Hippocampal formation (tissue), 2 donors: ENCODE results near the gene ZNF618.
A peak's percentile ranks its signal among the peaks of the same experiment; 100 is the strongest.

Source experiments
- DNase-seq, 2 donors: peaks; one replicate each; lab custom pipeline; 2025; lab: John Stamatoyannopoulos, UW

Gene ZNF618, protein sequence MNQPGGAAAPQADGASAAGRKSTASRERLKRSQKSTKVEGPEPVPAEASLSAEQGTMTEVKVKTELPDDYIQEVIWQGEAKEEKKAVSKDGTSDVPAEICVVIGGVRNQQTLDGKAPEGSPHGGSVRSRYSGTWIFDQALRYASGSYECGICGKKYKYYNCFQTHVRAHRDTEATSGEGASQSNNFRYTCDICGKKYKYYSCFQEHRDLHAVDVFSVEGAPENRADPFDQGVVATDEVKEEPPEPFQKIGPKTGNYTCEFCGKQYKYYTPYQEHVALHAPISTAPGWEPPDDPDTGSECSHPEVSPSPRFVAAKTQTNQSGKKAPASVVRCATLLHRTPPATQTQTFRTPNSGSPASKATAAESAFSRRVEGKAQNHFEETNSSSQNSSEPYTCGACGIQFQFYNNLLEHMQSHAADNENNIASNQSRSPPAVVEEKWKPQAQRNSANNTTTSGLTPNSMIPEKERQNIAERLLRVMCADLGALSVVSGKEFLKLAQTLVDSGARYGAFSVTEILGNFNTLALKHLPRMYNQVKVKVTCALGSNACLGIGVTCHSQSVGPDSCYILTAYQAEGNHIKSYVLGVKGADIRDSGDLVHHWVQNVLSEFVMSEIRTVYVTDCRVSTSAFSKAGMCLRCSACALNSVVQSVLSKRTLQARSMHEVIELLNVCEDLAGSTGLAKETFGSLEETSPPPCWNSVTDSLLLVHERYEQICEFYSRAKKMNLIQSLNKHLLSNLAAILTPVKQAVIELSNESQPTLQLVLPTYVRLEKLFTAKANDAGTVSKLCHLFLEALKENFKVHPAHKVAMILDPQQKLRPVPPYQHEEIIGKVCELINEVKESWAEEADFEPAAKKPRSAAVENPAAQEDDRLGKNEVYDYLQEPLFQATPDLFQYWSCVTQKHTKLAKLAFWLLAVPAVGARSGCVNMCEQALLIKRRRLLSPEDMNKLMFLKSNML

GRCh38 chr9:113876151-113876992, at the start of gene ZNF618:
ZNF618 (plus strand) TSS chr9:113876309; CDS start chr9:113876381, 72 bp downstream.
- DNase-seq = peak; percentile 24 to 55

DNA sequence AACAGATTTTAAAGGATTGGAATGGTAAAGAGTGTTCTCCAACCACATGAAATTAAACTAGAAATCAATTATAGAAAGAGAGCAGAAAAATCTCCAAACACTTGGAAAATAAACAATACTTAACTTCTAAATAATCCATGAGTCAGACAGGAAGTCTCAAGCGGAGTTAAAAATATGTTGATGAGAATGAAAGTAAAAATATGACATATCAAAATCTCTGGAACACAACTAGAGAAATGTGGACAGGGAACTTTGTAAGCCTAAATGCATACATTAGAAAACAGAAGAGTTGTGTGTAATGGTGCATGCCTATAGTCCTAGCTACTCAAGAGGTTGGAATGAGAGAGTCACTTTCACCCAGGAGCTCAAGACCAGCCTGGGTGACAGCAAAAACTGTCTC, 47.9 kb upstream of the ZNF618 start:
- DNase-seq = no peak

DNA sequence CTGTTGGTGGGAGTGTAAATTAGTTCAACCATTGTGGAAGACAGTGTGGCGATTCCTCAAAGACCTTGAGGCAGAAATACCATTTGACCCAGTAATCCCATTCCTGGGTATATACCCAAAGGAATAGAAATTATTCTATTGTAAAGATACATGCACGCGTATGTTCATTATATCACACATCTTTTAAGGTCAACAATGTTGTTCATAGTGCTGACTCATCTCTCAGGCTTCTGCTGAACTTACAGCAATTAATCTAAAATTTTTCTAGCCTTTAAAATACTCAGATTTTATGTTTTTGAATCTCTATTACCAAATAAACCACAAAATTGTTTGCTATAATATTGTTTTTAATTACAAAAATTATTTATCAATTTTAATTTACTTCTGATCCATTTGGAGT, 38.8 kb upstream of the ZNF618 start:
- no peak for DNase-seq

DNA sequence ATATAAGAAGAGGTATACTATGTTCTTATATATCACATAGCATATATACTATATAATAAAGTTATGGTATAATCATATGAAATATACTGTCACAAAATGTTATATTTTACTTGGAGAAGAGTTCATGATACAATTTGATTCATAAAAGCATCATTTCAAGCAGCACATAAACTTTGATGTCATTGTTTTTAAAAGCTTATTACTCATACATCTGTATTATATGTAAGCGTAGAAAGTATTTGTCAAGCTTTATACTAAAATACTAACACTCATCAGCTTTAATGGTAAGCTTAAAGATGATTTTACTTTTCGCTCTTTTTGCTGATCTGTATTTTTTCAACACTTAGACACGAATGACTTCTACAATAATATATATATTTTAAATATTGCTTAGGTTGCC, 34.0 kb upstream of the ZNF618 start:
- no peak for DNase-seq

DNA sequence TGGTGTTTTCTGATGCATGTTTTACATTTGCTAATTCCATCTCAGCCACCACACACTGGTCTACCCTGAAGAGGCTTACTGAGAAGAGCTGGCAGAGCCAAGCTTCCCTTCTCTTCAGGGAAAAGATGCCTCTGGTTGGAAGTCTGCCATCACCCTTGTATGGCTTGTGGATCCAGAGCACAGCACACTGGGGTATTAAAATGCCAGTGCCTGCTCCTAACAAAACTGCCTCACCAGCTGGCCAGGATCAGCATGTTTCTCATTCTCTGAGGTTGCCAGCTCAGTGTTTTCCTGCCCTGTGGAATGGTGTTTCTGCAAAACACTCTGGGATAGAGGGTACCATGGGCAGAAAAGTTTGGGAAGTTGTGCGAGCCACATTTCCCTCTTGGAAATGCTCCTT, 31.6 kb upstream of the ZNF618 start:
- DNase-seq = no peak

GRCh38 chr9:113851359-113851758, 24.8 kb upstream of the ZNF618 start:
- DNase-seq = no peak

DNA sequence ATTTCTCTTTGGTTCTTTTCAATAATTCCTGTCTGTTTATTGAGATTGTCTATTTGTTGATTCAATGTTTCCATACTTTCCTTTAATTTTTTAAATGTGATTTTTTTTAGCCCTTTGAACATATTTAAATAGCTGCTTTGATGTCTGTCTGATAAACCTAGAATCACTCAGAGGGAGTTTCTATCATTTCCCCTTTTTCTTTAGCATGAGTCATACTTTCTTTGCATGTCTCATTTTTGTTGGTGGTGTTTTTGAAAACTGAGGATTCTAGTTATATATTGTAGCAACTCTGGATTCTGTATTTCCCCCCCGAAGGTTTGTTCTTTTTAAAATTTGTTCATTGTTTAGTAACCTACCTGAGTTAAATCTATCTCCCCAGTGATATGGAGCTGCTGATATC, 24.2 kb upstream of the ZNF618 start:
- DNase-seq = no peak

DNA sequence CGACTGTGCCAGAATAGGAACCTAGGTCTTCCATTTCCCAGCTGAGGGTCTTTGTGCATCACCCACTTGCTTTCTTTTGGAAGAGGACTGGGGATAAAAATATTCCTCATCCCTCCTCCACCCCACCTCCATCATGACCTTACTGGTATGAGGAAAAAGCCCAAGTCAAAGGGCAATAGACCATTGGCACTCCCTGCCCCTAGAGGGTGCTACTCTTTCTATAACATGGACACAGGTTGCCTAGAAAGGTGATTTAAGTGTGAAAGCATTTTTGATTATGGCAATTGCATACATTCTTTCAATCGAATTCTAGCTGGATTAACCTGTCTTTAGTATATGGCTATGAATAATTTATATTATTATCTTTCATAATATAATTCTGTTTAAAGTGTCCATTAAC, 22.8 kb upstream of the ZNF618 start:
- no peak for DNase-seq

- no peak for DNase-seq
Measured at GRCh38 chr9:113854310-113854709, 21.8 kb upstream of the ZNF618 start.

- DNase-seq = peak; percentile 6 to 11
Measured at GRCh38 chr9:113857875-113858274, 18.2 kb upstream of the ZNF618 start.

- DNase-seq = no peak
Measured at GRCh38 chr9:113858282-113858681, 17.8 kb upstream of the ZNF618 start.

- no peak for DNase-seq
Measured at GRCh38 chr9:113863345-113863744, 12.8 kb upstream of the ZNF618 start.

DNA sequence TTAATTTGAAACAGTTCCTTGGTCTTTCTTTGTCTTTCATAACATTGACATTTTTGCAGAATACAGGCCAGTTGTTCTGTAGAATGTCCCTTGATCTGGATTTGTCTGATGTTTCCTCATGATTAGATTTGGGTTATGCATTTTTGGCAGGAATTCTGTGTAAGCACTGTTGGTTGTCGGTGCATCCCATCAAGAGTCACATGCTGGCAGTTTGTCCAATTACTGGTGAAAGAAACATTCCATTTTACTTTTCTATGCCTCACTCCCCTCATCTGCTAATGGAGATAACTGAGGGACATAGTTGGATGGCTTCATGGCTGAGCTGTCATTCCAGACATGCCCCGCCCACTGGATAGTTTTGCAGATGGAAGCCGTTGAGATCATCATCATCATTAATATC, 7.6 kb upstream of the ZNF618 start:
- no peak for DNase-seq

DNA sequence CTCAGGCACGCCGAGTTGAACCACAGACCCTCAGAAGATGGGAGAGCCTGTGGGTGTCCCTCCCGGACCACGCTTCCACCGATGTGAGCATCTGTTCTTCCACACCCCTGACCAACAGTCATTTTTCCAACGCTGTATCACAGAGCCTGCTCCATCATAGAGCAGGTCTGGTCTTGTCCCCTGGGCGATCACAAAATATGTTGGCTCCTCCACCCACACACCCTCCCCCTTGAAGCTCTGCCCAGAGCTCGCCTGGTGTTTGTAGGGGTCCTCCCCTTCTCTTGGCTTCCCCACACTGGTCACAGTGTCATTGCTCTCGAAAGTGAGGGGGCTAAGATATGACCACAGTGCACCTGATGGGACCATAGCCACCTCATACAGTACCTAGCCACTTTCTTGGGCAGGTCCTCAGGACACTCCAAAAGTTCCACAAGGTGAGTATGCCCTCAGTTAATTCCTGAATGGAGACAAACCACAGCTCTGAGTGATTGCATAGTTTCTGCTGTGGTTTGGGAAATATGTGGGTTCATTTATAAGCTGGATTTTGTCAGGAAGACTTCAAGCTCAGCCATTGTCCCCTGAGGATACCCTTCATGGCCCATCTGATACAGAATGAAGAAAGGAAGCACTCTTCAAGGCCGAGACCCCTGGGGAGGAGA, 3.5 kb upstream of the ZNF618 start:
- DNase-seq = no peak

GRCh38 chr9:113873446-113873845, 2.7 kb upstream of the ZNF618 start:
- DNase-seq = no peak

DNA sequence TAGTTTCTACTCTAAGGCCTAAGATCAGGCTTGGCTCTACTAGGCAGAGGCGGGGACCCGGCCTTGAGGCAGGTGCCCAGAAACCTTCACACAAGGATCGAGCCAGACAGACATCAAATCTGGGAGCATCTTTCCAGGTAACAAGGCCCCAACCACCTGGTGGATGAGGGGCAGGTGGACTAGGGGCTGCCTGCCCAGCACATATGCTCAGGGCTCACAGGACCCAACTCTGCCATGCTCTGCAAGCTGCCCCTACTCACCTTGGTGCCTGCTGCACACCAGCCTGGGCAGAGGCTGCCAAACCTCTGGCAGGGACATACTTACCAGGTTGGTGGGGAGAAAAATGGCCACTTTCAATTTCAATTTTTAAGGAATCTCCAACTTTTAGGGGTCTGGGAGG, 2.2 kb upstream of the ZNF618 start:
- no peak for DNase-seq

DNA sequence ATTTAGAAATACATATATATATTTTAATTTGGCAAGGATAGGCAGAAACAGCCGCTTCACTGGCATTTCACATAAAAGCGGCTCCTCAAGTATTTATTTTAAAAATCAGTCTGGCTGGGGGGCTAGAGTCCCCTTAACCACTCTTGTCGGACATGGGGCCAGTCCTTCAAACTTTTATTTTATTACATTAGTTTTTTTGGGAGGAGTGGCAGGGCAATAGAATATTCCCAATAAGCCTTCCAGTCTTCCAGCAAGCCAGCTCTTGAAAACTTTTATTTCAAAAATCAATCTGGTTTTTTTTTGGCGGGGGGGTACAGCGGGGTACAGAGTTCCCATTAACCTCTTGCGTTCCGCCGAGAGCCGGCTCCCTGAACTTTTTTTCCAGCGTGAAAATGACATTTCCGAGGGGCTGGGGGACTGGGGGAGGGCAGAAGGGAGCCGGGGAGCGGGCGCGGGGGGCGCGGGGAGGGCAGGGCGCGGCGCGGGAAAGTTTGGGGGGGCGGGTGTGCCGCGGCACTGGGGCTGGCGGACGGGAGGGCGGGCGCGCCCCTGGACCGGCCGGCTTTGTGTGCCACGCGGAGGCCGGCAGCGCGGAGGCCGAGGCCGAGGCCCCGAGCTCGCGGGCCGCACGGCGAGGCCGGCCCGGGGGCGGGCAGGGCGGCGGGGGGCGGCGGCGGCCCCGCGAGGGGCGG, 504 bp upstream of the ZNF618 start:
- DNase-seq = no peak

DNA sequence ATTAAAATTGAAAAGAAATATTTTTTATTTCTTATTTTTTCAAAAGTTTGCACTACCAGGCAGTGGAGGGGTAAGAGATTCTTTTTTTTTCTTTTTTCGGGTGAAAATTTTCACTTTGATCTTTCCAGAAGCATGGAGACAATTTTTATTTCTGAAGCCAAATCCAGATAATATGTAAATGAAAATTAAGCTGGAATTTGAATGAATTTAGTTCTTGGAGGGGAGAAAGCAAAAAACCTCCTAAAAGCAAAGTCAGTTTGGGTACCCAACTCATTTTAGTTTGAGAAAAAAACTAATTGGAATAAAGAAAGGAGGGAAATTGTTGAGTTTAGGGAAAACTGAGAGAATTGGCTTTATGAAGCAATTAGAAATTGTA, 872 bp downstream of the ZNF618 start:
- no peak for DNase-seq

- no peak for DNase-seq
Measured at GRCh38 chr9:113879318-113879717, 3.2 kb downstream of the ZNF618 start.

DNA sequence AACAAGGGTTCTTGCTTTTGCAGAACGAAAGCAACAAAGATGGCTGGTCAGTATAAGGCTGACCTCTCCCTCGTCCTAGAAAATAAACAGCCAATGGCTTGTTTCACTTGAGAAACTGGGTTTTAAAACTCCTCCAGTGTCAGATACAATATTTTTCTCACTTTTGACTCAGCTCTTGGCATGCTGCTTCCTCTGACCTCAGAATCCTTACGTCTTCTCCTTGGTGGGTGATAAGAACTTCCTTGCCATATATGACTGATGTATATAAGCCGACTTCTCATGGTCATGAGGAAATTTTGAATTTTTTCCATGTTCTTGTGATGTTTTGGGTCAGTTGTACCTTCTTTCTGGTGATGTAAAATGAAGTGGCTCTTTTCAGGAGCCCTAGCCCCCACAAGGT, 3.8 kb downstream of the ZNF618 start:
- DNase-seq = no peak

DNA sequence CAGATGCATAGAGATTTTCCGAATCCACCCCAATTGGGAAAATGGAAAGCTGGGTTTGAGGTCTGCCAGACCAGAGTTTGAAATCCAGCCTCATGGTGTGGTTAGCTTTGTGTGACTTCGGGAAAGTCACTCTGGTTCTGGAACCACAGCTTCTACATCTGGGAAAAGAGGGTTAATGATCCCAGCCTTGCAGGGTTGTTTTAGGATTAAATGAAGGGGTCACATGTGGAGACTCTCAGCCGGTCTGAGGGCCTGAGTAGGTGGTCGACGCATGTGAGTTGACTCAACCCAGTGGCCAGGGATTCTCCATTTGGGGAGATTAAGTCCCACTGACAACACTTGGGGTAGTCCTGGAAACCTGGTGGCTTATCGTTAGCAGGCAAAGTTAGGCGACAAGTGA, 6.1 kb downstream of the ZNF618 start:
- DNase-seq = no peak
